Activated CD4-positive, alpha-beta T cell treated with anti-CD3 and anti-CD28 coated beads, Interleukin-10, Interleukin-2, amounts not matched to agents 100 ng/mL and 50 ng/mL, durations not matched to agents 16 hours and 8 hours (primary cell): ENCODE measurements around the gene RGS16.

ENCODE experiments used
- DNase-seq: peaks from one replicate; pipeline ENCODE4 v3.0.0-alpha.2; 2020

The RGS16 gene

GRCh38 chr1:182629080-182629479, 24.9 kb upstream of the RGS16 start:
- DNase-seq: no peak

DNA sequence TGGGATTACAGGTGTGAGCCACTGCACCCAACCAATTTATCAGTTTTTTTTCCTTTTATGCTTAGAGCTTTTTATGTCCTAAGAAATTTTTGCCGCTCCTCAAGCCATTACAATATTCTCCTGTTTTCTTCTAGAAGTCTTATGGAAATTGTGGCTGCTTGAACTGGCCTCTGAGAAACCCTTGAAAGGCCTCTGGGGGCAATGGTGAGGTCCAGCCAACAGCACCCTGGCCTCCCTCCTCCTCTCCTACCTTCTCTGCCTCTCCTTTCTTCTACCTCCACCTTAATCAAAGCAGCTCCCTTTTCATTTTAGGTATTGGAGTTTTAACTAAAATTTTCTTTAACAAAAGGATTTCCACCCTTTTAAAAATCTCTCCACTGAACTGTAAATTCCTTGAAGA, 24.5 kb upstream of the RGS16 start:
- DNase-seq: no peak

- no peak for DNase-seq
These were observed 23.4 kb upstream of the RGS16 start for GRCh38 chr1:182627622-182628021.

DNA sequence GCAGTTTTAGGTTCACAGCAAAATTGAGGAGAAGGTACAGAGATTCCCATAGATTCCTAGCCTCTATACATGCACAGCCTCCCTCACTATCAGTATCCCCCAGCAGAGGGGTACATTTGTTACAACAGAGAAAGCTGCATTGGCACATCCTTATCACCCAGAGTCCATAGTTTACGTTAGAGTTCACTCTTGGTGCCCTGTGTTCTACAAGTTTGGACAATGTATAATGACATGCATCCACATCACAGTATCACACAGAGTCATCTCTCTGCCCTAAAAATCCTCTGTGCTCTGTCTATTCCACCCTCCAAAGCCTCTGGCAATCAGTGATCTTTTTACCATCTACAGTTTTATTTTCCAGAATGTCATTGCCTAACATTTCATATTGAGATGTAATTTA, 22.3 kb upstream of the RGS16 start:
- no peak for DNase-seq

GRCh38 chr1:182625719-182626504, 21.7 kb upstream of the RGS16 start:
- DNase-seq: no peak

DNA sequence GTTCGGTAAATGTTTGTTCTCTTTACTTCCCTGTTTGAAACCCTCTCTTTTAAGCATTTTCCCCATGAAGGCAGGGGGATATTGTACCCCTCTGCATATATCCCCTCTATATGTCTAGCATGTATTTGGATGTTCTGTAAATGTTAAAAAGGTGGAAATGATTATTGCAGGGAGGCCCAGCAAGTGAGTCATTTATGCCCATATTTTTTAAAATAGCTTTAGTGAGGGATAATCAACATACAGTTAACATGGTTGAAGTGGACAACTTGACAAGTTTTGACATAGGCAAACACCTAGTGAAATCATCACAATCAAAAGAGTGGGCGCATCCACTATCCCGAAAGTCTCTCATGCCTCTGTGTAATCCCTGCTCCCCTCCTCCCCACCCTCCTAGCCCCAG, 20.8 kb upstream of the RGS16 start:
- no peak for DNase-seq

- peak; percentile 50 for DNase-seq
These were observed 20.4 kb upstream of the RGS16 start for GRCh38 chr1:182624577-182624976.

DNA sequence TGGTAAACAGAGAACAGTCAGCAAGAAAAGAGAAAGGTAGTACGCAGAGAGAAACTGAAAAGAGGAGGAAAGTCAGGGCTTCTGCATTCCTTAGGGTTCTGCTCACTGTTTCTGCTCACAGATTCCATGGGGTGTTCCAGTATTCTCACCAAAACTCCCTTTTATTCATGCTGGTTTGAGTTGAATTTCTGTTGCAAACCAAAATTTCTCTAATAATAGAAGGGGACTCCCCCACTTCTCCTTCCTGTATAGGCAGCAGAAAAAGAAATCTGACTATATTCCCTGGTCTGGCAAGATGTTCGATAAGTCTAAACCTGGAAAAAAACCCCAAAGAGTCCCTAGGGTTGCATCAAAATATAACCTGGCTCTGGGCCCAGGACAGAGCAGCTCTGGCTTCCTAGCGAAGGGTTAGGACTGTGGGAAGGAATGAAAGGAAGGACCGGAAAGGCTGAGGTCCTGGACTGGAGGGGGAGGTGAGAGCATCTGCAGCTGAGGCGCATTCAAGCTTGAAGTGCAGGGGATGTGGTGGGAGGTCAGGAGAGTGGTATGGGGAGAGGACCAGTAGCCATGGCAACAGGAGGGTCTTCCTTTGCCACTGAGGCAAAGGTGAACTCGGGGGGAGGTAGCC, 18.8 kb upstream of the RGS16 start:
- no peak for DNase-seq

DNA sequence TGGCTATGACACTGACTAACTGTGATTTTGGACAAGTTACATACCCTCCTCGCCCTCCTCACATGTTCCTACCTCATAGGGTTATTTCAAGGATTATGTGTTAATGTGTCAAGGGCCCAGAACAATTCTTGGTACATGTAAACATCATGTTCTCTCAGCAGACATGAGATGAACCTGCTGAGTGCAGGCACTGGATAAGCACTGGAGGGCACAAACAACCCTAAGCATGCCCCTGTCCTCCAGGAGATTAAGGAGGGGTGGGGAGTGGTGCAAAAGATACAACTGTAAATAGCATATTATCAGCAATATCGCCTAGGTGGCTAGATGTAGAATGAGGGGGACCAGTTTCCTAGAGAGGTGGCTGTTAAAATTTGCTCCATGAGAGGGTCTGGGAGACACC, 17.7 kb upstream of the RGS16 start:
- DNase-seq: no peak

GRCh38 chr1:182620924-182621585, 16.9 kb upstream of the RGS16 start:
- no peak for DNase-seq

DNA sequence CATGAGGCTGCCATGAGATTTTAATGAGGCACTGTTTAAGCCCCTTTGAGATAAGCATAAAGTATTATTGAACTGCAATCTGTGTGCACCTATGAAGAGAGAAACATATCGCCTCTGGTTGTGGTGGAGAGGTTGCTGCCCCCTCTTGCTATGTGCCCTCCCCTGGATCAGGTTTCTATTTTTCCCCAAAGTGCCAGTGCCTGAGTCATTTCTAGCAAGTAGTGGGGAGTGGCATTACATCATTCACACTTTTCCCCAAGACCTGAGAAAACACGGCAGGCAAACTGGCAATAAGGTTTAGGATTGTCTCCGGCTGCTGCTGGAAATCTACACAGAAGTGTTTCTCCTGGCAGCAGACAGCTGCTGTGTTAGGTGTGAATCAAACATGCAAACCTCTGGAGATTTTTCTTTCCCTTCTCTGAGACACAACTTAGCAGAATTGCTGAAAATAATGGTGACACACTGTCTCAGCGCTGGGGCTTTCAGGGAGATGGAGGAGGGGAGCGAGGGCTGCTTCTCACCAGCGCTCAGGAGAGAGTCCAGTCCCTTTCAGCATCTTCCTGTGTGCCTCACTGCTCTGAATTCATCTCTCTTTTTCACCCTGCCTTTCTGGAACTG, 13.7 kb upstream of the RGS16 start:
- peak; percentile 49 for DNase-seq

DNA sequence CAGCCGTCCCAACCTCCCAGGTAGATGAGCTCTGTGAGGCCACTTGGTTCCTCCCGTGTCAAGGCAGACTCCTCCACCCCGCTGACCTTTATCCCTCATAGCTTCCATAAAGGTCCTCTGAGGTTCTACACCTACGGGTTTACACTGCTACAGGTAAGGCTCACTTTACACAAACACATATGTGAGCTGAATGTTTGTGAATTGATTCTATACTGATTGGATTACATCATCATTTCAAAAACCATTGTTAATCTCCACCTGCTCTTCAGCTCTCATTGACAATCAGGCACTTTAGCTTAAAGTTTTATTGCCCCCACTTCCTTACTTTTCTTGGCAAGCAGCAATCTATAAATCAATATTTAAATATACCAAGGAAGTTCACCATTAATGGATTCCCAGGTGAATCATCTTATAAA, 12.8 kb upstream of the RGS16 start:
- DNase-seq: no peak

- DNase-seq: peak; percentile 94
These were observed 12.2 kb upstream of the RGS16 start for GRCh38 chr1:182616130-182617013.

- no peak for DNase-seq
These were observed 11.4 kb upstream of the RGS16 start for GRCh38 chr1:182615468-182616129.

DNA sequence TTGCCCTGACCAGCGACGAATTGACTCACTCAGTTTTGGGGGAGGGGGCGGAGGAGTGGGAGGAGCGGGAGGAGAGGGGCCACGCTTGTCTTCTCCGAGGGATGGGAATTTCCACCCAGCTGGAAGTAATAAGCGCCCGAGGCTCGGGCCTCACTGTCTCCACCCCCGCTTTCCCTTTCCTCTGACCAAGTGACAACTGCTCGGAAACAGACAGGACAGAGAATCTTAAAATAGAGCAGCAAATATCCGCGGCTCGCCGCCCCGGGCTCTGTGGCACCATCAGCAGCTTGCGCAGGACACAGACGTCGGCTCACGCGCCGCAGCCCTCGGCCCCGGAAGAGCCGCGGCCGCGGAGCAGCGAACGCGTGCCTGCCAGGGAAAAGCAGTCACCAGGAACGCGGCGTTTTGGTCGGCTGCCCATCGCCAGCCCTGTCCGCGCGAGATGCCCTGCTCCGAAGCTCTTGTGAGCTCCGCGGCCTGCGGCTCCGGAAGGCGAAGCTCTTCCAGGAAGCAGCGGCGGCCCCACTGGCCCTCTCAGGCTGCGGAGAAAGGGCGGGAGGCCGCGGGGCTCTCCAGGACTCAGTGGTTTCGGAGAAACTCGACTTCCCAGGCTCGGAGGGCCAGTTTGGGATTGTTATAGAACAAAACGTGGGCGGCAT, 10.7 kb upstream of the RGS16 start:
- DNase-seq: peak; percentile 63

GRCh38 chr1:182611787-182612186, 7.6 kb upstream of the RGS16 start:
- no peak for DNase-seq

DNA sequence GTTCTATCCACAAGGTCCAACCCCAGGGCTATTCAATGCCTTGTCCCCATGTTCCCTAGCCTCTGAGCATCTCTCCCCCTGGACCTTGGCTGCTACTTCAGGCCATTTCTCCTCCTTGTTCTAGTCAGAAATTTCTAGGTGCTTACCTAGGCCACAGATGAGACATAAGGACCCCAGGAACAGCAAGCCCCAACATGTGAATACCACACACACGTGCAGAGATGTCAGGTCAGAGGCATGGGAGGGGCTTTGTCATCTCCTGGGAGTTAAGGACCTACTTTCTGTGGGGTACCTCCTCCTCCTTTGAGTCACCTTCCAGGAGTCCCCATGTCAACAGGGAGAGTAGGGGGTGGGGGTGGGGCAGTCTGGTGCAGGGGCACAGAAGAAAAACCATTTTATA, 7.1 kb upstream of the RGS16 start:
- DNase-seq: no peak

DNA sequence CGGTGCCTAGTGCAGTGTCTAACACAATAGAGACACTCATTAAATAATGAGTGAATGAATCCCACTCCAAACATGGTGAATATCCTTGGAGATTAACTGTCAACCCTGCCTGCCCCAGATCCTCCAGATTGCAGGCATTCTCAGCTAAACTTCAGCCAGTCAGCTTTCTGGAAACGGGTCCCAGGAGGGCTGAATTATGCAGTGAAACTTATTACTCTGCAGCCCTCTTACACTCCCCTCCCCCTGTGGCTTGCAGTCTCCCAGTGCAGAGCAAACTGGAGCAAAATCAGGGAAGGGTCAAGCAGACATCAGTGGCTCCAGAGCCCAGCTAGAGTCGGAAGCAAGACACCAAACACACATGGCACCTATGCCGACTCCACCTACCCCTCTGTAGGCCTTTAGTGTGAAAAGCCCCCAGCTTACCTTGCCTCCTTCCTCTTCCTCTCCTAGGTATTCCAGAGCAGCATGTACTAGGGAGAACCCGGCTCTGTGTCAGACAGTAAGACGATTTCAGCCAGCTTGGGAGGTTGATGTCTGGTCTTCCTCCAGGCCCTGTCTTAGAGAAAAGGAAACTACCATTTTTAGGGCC, 6.5 kb upstream of the RGS16 start:
- DNase-seq: no peak

DNA sequence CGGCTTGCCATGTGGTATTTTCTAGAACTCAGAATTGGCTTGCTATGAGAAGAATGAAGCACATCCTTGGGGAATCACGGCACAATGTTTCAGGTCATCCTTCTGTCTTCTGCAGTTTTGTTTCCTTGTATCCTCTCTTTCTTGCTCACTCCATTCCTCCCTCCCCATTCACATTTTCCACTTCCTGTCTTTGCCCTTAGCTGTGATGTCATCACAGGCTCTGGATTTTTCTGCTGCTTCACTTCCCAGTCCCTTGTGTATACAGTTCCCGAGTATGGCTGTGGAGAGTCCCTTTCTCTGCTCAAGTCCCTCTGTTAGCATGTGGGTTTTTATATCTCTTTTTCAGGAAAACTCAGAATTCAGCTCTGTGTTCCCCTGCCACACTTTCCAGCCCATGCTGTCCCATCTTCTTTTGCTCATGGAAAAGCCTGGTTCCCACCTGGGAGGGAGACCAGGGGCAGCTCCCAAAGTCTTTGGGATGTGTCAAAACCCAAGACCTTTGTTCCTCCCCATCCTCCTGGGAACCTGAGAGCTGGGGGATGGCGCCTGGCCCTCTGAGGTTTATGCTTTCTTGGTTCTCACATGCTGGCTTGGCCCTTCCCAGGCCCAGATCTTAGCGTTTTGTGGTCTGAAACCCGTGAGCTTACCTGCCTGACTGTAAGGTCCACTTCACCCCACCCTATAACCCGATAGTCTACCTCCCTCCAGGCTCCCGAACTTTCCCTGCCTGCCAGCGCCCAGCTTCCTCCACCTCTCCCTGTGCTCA, 4.8 kb upstream of the RGS16 start:
- no peak for DNase-seq

DNA sequence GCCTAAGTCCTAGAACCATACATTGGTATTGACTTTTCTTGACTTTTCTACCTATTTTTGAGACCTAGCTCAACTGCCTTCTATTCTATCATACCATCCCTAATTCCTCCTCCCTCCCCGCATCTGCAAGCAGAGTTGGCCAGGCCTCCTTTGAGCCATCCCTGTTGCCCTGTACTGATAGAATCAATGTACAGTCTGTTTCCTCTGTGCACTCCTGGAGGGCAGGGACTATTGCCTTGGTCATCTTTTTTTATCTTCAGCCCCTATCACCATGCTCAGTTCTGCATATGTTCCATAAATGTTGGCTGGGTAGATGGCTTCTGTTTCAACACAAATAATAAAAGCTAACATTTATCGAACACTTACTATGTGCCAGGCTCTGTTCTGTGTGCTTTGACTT, 4.0 kb upstream of the RGS16 start:
- no peak for DNase-seq
